Erythroblast (primary cell): Measurements from ENCODE around the gene CBLC.

Experiments
- GATA1 ChIP-seq: IDR thresholded peaks from 2 replicates; pipeline ENCODE4 v1.6.1; 2011; ENCODE audit warnings: low read depth, mild to moderate bottlenecking, control low read depth, low read length, moderate library complexity
- POLR2A ChIP-seq: IDR thresholded peaks from 2 replicates; pipeline ENCODE4 v1.6.1; 2011; ENCODE audit warnings: mild to moderate bottlenecking, low read length

GRCh38 chr19:44728178-44728577 lies 49.5 kb upstream of the CBLC start:
- TF ChIP-seq POLR2A: no peak
- no peak for TF ChIP-seq GATA1
